Endothelial cell of umbilical vein (primary cell): ENCODE results near the gene ELF4. TPM values are rescaled to one million over a fixed set of nuclear protein-coding genes. Genes with fewer than 3 reads are reported as not detected.

Source experiments
- BruUV-seq: library from RNA; stranded (reverse); fragments of 400-500 nt; replicated peaks from 2 replicates; lab custom pipeline; 2021; lab: Mats Ljungman, UMichigan
- CTCF ChIA-PET: fragments of 300-600, 350-600 bp; sonication (Branson Sonifier 250); formaldehyde crosslinking; loops from one replicate; lab custom pipeline; 2021; ENCODE audit warnings: antibody characterized with exemption, inconsistent platforms; lab: Charles Lee
- POLR2A ChIA-PET: fragments of 300-600, 350-600 bp; sonication (Branson Sonifier 250); formaldehyde crosslinking; loops from one replicate; lab custom pipeline; 2021; ENCODE audit warnings: antibody characterized with exemption, inconsistent platforms; lab: Charles Lee
- DNase-seq: peaks from one replicate; pipeline ENCODE4 v3.0.0-alpha.2; 2011; ENCODE audit warnings: low read depth, low spot score
- FAIRE-seq: peaks from 2 replicates; lab custom pipeline; 2011; peaks lifted over from hg19 to GRCh38; lab: Jason Lieb, UNC
- H2AFZ ChIP-seq: 2 replicates; pipeline ENCODE4 v1.6.0; 2012; ENCODE audit warnings: low read depth, low read length, control low read depth, inconsistent platforms
- H3K27ac ChIP-seq: 2 replicates; pipeline ENCODE4 v1.5.1; 2011; ENCODE audit warnings: low read depth, mild to moderate bottlenecking, control low read depth, low read length, moderate library complexity; ENCODE audit not compliant: insufficient read depth
- H3K27me3 ChIP-seq, 2 experiments: 2 replicates each; pipeline versions ENCODE4 v1.6.0 to v1.6.1; 2011; ENCODE audit warnings: low read length in 2 of 2, mixed read lengths in 1 of 2; ENCODE audit not compliant: control insufficient read depth in 2 of 2, insufficient read depth in 2 of 2
- H3K36me3 ChIP-seq, 2 experiments: 2 replicates in 1 of 2; 3 replicates in 1 of 2; pipeline ENCODE4 v1.5.1; 2011; ENCODE audit warnings: low read length in 2 of 2, mild to moderate bottlenecking in 1 of 2, moderate library complexity in 1 of 2; ENCODE audit not compliant: control insufficient read depth in 2 of 2, insufficient read depth in 2 of 2; ENCODE audit errors: extremely low read depth in 1 of 2
- H3K4me1 ChIP-seq: 3 replicates; pipeline ENCODE4 v1.5.1; 2011; ENCODE audit warnings: mild to moderate bottlenecking, low read length; ENCODE audit not compliant: control insufficient read depth, insufficient read depth; ENCODE audit errors: extremely low read depth
- H3K4me2 ChIP-seq: 2 replicates; pipeline ENCODE4 v1.6.1; 2011; ENCODE audit warnings: low read length, control low read depth, mixed read lengths; ENCODE audit not compliant: insufficient read depth
- H3K4me3 ChIP-seq, 3 experiments: fragments of 200-600 bp in 1 of 3; sonication (generic), shearing (Covaris generic) in 1 of 3; replicated peaks in 1 of 3; 2 replicates each; pipeline ENCODE4 v1.5.1; 2011 to 2016; ENCODE audit warnings: control low read depth in 3 of 3, low read length in 3 of 3, mild to moderate bottlenecking in 2 of 3, inconsistent platforms in 1 of 3, low read depth in 1 of 3, moderate library complexity in 1 of 3; ENCODE audit not compliant: insufficient read depth in 1 of 3
- H3K79me2 ChIP-seq: 2 replicates; pipeline ENCODE4 v1.6.0; 2012; ENCODE audit warnings: low read length, inconsistent platforms; ENCODE audit not compliant: control insufficient read depth, insufficient read depth
- H3K9ac ChIP-seq: replicated peaks from 2 replicates; pipeline ENCODE3; 2011; ENCODE audit warnings: low read length, control low read depth; ENCODE audit not compliant: insufficient read depth; ENCODE audit errors: extremely low read depth
- H3K9me1 ChIP-seq: replicated peaks from 3 replicates; pipeline ENCODE4 v1.6.0; 2011; ENCODE audit warnings: mild to moderate bottlenecking, low read length; ENCODE audit not compliant: control insufficient read depth, insufficient read depth; ENCODE audit errors: extremely low read depth
- H3K9me3 ChIP-seq: replicated peaks from 2 replicates; pipeline ENCODE4 v1.5.1; 2012; ENCODE audit warnings: low read length, inconsistent platforms; ENCODE audit not compliant: control insufficient read depth, insufficient read depth
- H4K20me1 ChIP-seq: replicated peaks from 2 replicates; pipeline ENCODE3; 2011; ENCODE audit warnings: mild to moderate bottlenecking, low read length; ENCODE audit not compliant: control insufficient read depth, insufficient read depth; ENCODE audit errors: extremely low read depth
- FOS ChIP-seq: IDR thresholded peaks from 2 replicates; pipeline ENCODE4 v1.6.1; 2011; ENCODE audit warnings: mild to moderate bottlenecking, low read length, moderate library complexity, borderline replicate concordance; ENCODE audit not compliant: insufficient read depth
- GATA2 ChIP-seq: IDR thresholded peaks from 2 replicates; pipeline ENCODE4 v1.7.0; 2011; ENCODE audit warnings: low read depth, mild to moderate bottlenecking, moderate library complexity, mixed read lengths, low read length; ENCODE audit not compliant: insufficient read length, insufficient read depth
- POLR2AphosphoS5 ChIP-seq: IDR thresholded peaks from 2 replicates; pipeline ENCODE4 v1.6.1; 2012; ENCODE audit warnings: low read depth, mild to moderate bottlenecking, control low read depth, low read length, moderate library complexity; ENCODE audit not compliant: insufficient read depth
- dilution Hi-C: fragments of 300-500 bp; cut with MboI; formaldehyde crosslinking; loops from one replicate; pipeline ENCODE4 v1.15.0; 2019; ENCODE audit warnings: low sequenced_read_pairs; ENCODE audit not compliant: extremely low pct_ligation_motif_present
- intact Hi-C: fragments of 100-400 bp; cut with micrococcal nuclease; formaldehyde crosslinking; loops from one replicate; pipeline ENCODE4 v1.10.0; 2022
- polyA plus RNA-seq, 4 experiments: library from polyadenylated mRNA; depleted of rRNA in 3 of 4; stranded (reverse) in 3 of 4; unstranded in 1 of 4; fragments of >200 nt; gene quantifications; 2 replicates each; pipeline versions ENCODE4 v1.2.1 to v1.2.3, GENCODE V29; 2011 to 2012; ENCODE audit warnings: missing spikeins in 1 of 4
- total RNA-seq: library from RNA; stranded (reverse); gene quantifications from 2 replicates; pipeline ENCODE4 v1.2.3, GENCODE V29; 2021

ELF4 gene
- total and polyA plus RNA-seq, 2 donors (not counting 3 experiments of a cell fraction or from before 2014, with no cell fraction given): 31.9 to 33.4 TPM

- H3K79me2 ChIP-seq: no peaks in the 10 kb centered on the region
- TF ChIP-seq POLR2AphosphoS5: no peak
- no peak for TF ChIP-seq FOS
- no peak overlapping the region for H3K4me2 ChIP-seq
- dilution Hi-C loops: no loop called here
- no peaks in the 10 kb centered on the region for H3K27me3 ChIP-seq
- CTCF ChIA-PET: interaction anchor here (1.7 kb wide), 1 partner anchor 42 kb away, joined by 4 read pairs; no protein-coding TSS in a partner anchor
- intact Hi-C loops: no loop called here
- DNase-seq (peak; percentile 4), FAIRE-seq (peak; percentile 62)
- no peak overlapping the region for H3K27ac ChIP-seq
- POLR2A ChIA-PET: no interaction called here
- peaks cover 1% of the 10 kb centered on the region for H3K4me1 ChIP-seq
- H3K9me3 ChIP-seq: no peaks in the 10 kb centered on the region
- no peaks in the 10 kb centered on the region for H3K9me1 ChIP-seq
- H2AFZ ChIP-seq: no peak overlapping the region
- H3K4me3 ChIP-seq: no peak overlapping the region
- H4K20me1 ChIP-seq: no peaks in the 10 kb centered on the region
- no peak overlapping the region for H3K9ac ChIP-seq
- no TSS peak for BruUV-seq
- H3K36me3 ChIP-seq: peaks cover 0 to 3% of the 10 kb centered on the region in 2 experiments
These were observed 34.2 kb upstream of the ELF4 start for GRCh38 chrX:130144509-130144908.

- Histone ChIP-seq H3K4me3 (no peak overlapping the region), H3K9ac (no peak overlapping the region), H3K27me3 (no peaks in the 10 kb centered on the region), H3K9me1 (no peaks in the 10 kb centered on the region), H3K4me2 (no peak overlapping the region), H3K4me1 (peaks cover 4% of the 10 kb centered on the region), H3K27ac (no peak overlapping the region), H3K36me3 (peaks cover 0 to 6% of the 10 kb centered on the region in 2 experiments), H3K9me3 (no peaks in the 10 kb centered on the region), H2AFZ (no peak overlapping the region), H4K20me1 (no peaks in the 10 kb centered on the region), H3K79me2 (no peaks in the 10 kb centered on the region)
- intact Hi-C loops (loop anchor here (5.0 kb wide), 1 partner anchor 53 kb away; no protein-coding TSS in a partner anchor), dilution Hi-C loops (no loop called here)
- FAIRE-seq (peak; percentile 60), DNase-seq (peak; percentile 29)
- ChIA-PET CTCF (interaction anchor here (1.4 to 2.0 kb wide), 2 partner anchors 34 to 60 kb away, joined by 3 to 7 read pairs; no protein-coding TSS in a partner anchor), POLR2A (no interaction called here)
- TF ChIP-seq FOS (no peak), GATA2 (peak; percentile 16)
- BruUV-seq: no TSS peak
These were observed 29.3 kb upstream of the ELF4 start for GRCh38 chrX:130139474-130140201.
